ENCODE data around the gene MYO1D.

GRCh38 chr17:32484628-32485027, 392.3 kb downstream of the MYO1D start:
- TF ChIP-seq, protein P1, sequence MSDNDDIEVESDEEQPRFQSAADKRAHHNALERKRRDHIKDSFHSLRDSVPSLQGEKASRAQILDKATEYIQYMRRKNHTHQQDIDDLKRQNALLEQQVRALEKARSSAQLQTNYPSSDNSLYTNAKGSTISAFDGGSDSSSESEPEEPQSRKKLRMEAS (IDR thresholded peaks at IDR 0.05; ENCODE audit: insufficient read depth, insufficient read length) = no peak
- TF ChIP-seq EZH2 (IDR thresholded peaks at IDR 0.05; ENCODE audit: borderline replicate concordance, low read depth, low read length, severe bottlenecking) = no peak
